MM.1S (cell line): ENCODE results near the gene PHF21A.

Experiments
- DNase-seq: peaks from one replicate; pipeline ENCODE4 v3.0.0-alpha.2; 2015
- H2AFZ ChIP-seq: fragments of 300-600 bp; sonication (generic); 2 replicates; pipeline ENCODE4 v1.6.0; 2016; ENCODE audit warnings: antibody characterized with exemption, low read length
- H3F3A ChIP-seq: fragments of 300-600 bp; sonication (generic); 2 replicates; pipeline ENCODE4 v1.6.1; 2016; ENCODE audit warnings: mild to moderate bottlenecking, antibody characterized with exemption, low read length, moderate library complexity, mixed read lengths; ENCODE audit not compliant: insufficient read depth
- H3K27ac ChIP-seq: fragments of 300-600 bp; sonication (generic); 2 replicates; pipeline ENCODE4 v1.5.1; 2016; ENCODE audit warnings: mild to moderate bottlenecking, low read length
- H3K27me3 ChIP-seq: fragments of 300-600 bp; sonication (generic); replicated peaks from 2 replicates; pipeline ENCODE4 v1.6.0; 2016; ENCODE audit warnings: low read length; ENCODE audit not compliant: insufficient read depth
- H3K36me3 ChIP-seq: fragments of 300-600 bp; sonication (generic); replicated peaks from 2 replicates; pipeline ENCODE4 v1.6.1; 2016; ENCODE audit warnings: mild to moderate bottlenecking, low read length, mixed read lengths; ENCODE audit not compliant: insufficient read depth
- H3K4me1 ChIP-seq: fragments of 300-600 bp; sonication (generic); 2 replicates; pipeline ENCODE4 v1.6.1; 2016; ENCODE audit warnings: low read length, mixed read lengths
- H3K4me2 ChIP-seq: fragments of 300-600 bp; sonication (generic); 2 replicates; pipeline ENCODE4 v1.6.0; 2016; ENCODE audit warnings: low read depth, low read length
- H3K4me3 ChIP-seq: fragments of 300-600 bp; sonication (generic); 2 replicates; pipeline ENCODE4 v1.5.1; 2016; ENCODE audit warnings: low read length, mixed read lengths
- H3K79me2 ChIP-seq: fragments of 300-600 bp; sonication (generic); 2 replicates; pipeline ENCODE4 v1.6.1; 2016; ENCODE audit warnings: mixed run types, low read length, mixed read lengths
- H3K9ac ChIP-seq: fragments of 300-600 bp; sonication (generic); 2 replicates; pipeline ENCODE4 v1.6.1; 2016; ENCODE audit warnings: low read length, mixed read lengths
- H3K9me2 ChIP-seq: fragments of 300-600 bp; sonication (generic); replicated peaks from 2 replicates; pipeline ENCODE4 v1.6.1; 2016; ENCODE audit warnings: mild to moderate bottlenecking, low read length, mixed read lengths; ENCODE audit not compliant: insufficient read depth
- H3K9me3 ChIP-seq: fragments of 300-600 bp; sonication (generic); replicated peaks from 2 replicates; pipeline ENCODE4 v1.6.1; 2016; ENCODE audit warnings: mild to moderate bottlenecking, low read length, mixed read lengths; ENCODE audit not compliant: insufficient read depth
- H4K20me1 ChIP-seq: fragments of 300-600 bp; sonication (generic); 2 replicates; pipeline ENCODE4 v1.6.1; 2016; ENCODE audit warnings: mild to moderate bottlenecking, low read length, moderate library complexity, mixed read lengths; ENCODE audit not compliant: insufficient read depth
- EZH2 ChIP-seq: fragments of 300-600 bp; sonication (generic); optimal IDR thresholded peaks from 2 replicates; pipeline ENCODE3; 2017; ENCODE audit warnings: low read depth, mild to moderate bottlenecking, antibody characterized with exemption, low read length, mixed read lengths
- EZH2phosphoT487 ChIP-seq: fragments of 300-600 bp; sonication (generic); IDR thresholded peaks from 2 replicates; pipeline ENCODE4 v1.6.1; 2018; ENCODE audit warnings: antibody characterized with exemption, low read length
- TF ChIP-seq, protein P1 (sequence below): fragments of 300-600 bp; sonication (generic); IDR thresholded peaks from 2 replicates; pipeline ENCODE4 v1.5.1; 2016; ENCODE audit warnings: antibody characterized with exemption, low read length, mixed read lengths

Gene PHF21A

DNA sequence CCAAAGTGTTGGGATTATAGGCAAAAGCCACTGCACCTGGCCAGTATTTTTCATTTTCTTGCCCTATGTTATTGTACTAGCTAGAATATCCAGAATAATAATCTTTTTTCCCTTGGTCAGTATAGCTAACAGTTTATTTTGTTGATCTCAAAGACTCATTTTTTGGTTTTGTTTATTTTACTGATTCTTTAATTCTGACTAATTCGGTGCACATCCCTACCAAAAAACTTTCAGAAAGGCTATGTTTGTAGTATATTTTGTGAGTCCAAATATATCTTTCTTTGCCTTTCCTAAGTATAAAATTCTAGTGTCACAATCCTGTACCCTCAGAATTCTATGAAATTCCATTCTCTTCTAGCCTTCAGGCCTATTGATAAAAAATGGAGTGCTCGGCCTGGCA, 84.3 kb downstream of the PHF21A start:
- no peaks in the 10 kb centered on the region for H3K9me2 ChIP-seq
- H4K20me1 ChIP-seq = no peaks in the 10 kb centered on the region
- no peak overlapping the region for H2AFZ ChIP-seq
- TF ChIP-seq, protein P1, sequence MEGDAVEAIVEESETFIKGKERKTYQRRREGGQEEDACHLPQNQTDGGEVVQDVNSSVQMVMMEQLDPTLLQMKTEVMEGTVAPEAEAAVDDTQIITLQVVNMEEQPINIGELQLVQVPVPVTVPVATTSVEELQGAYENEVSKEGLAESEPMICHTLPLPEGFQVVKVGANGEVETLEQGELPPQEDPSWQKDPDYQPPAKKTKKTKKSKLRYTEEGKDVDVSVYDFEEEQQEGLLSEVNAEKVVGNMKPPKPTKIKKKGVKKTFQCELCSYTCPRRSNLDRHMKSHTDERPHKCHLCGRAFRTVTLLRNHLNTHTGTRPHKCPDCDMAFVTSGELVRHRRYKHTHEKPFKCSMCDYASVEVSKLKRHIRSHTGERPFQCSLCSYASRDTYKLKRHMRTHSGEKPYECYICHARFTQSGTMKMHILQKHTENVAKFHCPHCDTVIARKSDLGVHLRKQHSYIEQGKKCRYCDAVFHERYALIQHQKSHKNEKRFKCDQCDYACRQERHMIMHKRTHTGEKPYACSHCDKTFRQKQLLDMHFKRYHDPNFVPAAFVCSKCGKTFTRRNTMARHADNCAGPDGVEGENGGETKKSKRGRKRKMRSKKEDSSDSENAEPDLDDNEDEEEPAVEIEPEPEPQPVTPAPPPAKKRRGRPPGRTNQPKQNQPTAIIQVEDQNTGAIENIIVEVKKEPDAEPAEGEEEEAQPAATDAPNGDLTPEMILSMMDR = no peak
- no peak for TF ChIP-seq EZH2phosphoT487
- TF ChIP-seq EZH2 = no peak
- H3K4me3 ChIP-seq = no peak overlapping the region
- H3K9me3 ChIP-seq = no peaks in the 10 kb centered on the region
- H3K27ac ChIP-seq = no peak overlapping the region
- H3K4me1 ChIP-seq = no peaks in the 10 kb centered on the region
- H3K4me2 ChIP-seq = no peak overlapping the region
- H3K27me3 ChIP-seq = no peaks in the 10 kb centered on the region
- H3K36me3 ChIP-seq = no peaks in the 10 kb centered on the region
- H3K79me2 ChIP-seq = no peaks in the 10 kb centered on the region
- H3F3A ChIP-seq = no peaks in the 10 kb centered on the region
- no peak for DNase-seq
- H3K9ac ChIP-seq = no peak overlapping the region

DNA sequence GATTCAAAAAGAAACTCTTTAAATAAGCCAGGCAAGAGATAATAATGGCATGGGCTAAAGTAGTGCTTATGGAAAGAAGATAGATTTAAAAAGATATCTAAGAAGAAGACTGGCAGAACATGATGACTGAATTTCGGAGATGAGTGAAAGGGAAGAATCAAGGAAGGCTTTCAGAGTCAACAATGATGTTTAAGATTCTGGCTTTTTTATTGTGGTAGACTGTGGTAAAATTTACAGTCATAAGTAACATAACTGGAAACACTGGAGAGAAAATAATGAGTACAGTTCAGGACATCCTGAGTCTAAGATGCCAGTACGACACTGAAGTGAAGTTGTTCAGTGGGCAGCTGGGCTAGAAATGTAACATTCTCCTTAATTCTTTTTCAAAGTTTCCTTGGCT, 85.2 kb downstream of the PHF21A start:
- H3K9me2 ChIP-seq = no peaks in the 10 kb centered on the region
- H3K4me2 ChIP-seq = no peak overlapping the region
- TF ChIP-seq EZH2 (no peak), EZH2phosphoT487 (no peak)
- TF ChIP-seq, protein P1 = no peak
- no peak overlapping the region for H2AFZ ChIP-seq
- no peaks in the 10 kb centered on the region for H4K20me1 ChIP-seq
- H3K79me2 ChIP-seq = no peaks in the 10 kb centered on the region
- H3K36me3 ChIP-seq = no peaks in the 10 kb centered on the region
- no peaks in the 10 kb centered on the region for H3K9me3 ChIP-seq
- H3K27me3 ChIP-seq = no peaks in the 10 kb centered on the region
- no peak for DNase-seq
- no peak overlapping the region for H3K4me3 ChIP-seq
- no peak overlapping the region for H3K9ac ChIP-seq
- H3K4me1 ChIP-seq = no peaks in the 10 kb centered on the region
- no peak overlapping the region for H3K27ac ChIP-seq
- no peaks in the 10 kb centered on the region for H3F3A ChIP-seq

DNA sequence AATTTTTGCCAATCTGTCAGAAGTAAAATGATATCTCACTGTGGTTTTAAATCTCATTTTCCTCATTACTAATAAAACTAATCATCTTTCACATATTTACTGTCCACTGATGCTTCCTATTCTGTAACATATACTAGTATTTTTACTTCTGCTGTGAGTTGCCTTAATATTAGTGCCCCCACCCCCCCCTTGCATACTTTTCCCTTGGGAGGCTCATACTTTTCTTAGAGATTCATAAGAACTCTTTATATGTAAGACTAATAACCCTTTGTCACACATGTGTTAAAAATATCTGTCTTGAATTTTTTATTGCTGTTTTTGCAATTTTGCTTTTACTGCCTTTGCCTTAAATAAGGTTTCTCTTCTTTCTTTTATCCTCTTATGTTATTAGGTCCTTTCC, 87.2 kb downstream of the PHF21A start:
- Histone ChIP-seq H3K9me3 (no peaks in the 10 kb centered on the region), H3K27me3 (no peaks in the 10 kb centered on the region), H3K36me3 (no peaks in the 10 kb centered on the region), H3K79me2 (no peaks in the 10 kb centered on the region), H3F3A (no peaks in the 10 kb centered on the region), H3K4me3 (no peak overlapping the region), H3K27ac (no peak overlapping the region), H3K9me2 (no peaks in the 10 kb centered on the region), H3K9ac (no peak overlapping the region), H3K4me1 (no peaks in the 10 kb centered on the region), H2AFZ (no peak overlapping the region), H4K20me1 (no peaks in the 10 kb centered on the region), H3K4me2 (no peak overlapping the region)
- DNase-seq = no peak
- TF ChIP-seq, protein P1 = no peak
- TF ChIP-seq EZH2 (no peak), EZH2phosphoT487 (no peak)
